ENCODE data around the gene CACNA2D1.

DNA sequence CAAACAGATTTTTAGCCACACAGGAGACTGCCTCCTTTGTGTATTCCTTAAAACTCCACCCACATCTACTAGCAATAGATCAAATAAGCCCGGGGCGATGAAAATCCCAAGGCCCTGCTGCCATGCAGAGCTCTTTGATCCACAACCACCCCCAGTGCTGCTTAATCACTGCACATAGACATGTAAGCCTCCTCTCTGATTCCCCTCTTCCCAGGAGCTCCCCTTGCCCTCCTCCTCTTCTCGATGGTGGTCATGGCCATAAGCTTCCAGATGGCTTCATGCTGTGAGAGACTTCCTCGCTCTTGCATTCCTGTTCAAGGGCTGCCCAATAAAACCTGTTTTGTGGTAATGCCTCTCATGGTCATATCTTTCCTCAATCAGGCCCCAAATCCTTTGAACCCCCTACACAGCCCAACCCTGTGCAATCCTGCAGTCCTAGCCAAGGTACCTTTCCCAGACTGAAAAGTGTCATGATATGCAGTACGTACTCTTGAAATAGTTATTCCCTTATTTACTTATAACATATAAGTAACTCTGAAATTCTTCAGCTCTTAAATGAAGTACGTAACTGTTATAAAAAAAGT is 158.5 kb downstream of the CACNA2D1 start:
- no peak for TF ChIP-seq ZC3H10 (CRISPR knock-in tag; IDR thresholded peaks at IDR 0.05)
- no peak for TF ChIP-seq TCF4 (CRISPR knock-in tag; IDR thresholded peaks at IDR 0.05; ENCODE audit: borderline replicate concordance)
- TF ChIP-seq ZNF8 (CRISPR knock-in tag; IDR thresholded peaks at IDR 0.05), result no peak
- no peak for TF ChIP-seq ZNF70 (CRISPR knock-in tag; IDR thresholded peaks at IDR 0.05)

Data from SK-N-SH treated with all-trans-retinoic acid at 6 μM for 48 hours (cell line).